Right renal cortex interstitium (tissue), 3 donors: Measurements from ENCODE around the gene SLC27A6. TPM values are rescaled to one million over a fixed set of nuclear protein-coding genes. Genes with fewer than 3 reads are reported as not detected.
"Not testable (repeated sequence)": the region's sequence is repeated elsewhere in the genome, so short reads cannot be mapped to it uniquely, and the experiment has no call there.

Experiments
- DNase-seq, 3 donors: peaks; one replicate each; pipeline ENCODE4 v3.0.0-alpha.2; 2013; ENCODE audit warnings: low read depth in 3 of 3, low spot score in 2 of 3
- polyA plus RNA-seq, 3 donors: library from polyadenylated mRNA; unstranded; fragments of 120-200 nt; gene quantifications; one replicate each; pipeline ENCODE4 v1.2.1, GENCODE V29; 2013; ENCODE audit not compliant: insufficient read length in 3 of 3

SLC27A6 gene, protein sequence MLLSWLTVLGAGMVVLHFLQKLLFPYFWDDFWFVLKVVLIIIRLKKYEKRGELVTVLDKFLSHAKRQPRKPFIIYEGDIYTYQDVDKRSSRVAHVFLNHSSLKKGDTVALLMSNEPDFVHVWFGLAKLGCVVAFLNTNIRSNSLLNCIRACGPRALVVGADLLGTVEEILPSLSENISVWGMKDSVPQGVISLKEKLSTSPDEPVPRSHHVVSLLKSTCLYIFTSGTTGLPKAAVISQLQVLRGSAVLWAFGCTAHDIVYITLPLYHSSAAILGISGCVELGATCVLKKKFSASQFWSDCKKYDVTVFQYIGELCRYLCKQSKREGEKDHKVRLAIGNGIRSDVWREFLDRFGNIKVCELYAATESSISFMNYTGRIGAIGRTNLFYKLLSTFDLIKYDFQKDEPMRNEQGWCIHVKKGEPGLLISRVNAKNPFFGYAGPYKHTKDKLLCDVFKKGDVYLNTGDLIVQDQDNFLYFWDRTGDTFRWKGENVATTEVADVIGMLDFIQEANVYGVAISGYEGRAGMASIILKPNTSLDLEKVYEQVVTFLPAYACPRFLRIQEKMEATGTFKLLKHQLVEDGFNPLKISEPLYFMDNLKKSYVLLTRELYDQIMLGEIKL
- 1 to 10 TPM in 2 of 3 donors, under 1 TPM in 1; 1.00 to 2.0 (median 1.5) TPM for polyA plus RNA-seq

DNA sequence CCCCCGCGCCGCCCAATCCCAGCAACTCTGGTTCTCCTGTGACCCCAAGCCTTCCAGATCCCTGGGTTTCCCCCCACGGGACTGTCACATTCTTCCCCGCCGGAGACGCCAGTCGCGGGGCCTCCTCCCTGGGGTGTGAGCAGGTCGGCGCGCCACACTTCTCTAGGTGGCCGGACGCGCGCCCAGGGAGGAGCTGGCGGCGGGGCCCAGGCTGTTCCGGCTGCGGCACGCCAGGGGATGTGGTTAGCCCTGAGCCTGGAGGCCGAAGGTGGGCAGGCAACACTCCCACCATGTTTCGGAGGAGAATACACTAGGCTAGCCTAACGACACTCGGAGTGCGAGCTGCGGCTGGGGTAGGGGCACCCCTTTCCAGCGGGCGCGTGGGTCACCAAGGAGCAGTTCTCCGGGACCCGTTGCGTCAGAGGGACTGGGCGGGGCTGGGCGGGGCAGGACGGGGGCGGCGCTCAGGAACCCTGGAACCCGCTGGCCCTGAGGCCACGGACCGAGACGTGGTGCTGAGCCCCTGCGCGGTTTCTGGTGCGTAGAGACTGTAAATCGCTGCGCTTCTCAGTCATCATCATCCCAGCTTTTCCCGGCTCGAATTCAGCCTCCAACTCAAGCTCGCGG is at the start of gene SLC27A6:
Gene SLC27A6, plus strand, starts transcription at position 478 of the 627 bp plus-strand sequence. CDS start 650 bp downstream, outside the sequence.
- peak in 1 of 3 donors; percentile 15 for DNase-seq

DNA sequence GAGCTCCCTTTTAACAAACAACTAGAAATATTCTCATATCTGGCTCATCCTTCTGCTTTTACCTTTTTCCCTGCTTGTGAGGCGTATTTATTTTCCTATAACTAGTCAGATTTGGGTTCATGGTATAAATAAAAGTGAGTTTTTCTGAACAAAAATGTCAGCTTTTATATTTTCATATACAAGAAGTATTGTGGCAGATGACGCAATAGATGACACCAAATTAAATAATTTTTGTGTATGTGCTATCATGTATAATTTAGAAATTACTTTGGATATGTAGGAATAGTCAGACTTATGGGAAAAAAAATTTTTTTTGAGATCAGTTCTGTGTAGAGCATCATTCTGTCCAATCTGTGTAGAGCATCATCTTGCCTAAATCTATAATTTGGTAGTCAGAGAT is 45.7 kb upstream of the SLC27A6 start:
- DNase-seq, result no peak

DNA sequence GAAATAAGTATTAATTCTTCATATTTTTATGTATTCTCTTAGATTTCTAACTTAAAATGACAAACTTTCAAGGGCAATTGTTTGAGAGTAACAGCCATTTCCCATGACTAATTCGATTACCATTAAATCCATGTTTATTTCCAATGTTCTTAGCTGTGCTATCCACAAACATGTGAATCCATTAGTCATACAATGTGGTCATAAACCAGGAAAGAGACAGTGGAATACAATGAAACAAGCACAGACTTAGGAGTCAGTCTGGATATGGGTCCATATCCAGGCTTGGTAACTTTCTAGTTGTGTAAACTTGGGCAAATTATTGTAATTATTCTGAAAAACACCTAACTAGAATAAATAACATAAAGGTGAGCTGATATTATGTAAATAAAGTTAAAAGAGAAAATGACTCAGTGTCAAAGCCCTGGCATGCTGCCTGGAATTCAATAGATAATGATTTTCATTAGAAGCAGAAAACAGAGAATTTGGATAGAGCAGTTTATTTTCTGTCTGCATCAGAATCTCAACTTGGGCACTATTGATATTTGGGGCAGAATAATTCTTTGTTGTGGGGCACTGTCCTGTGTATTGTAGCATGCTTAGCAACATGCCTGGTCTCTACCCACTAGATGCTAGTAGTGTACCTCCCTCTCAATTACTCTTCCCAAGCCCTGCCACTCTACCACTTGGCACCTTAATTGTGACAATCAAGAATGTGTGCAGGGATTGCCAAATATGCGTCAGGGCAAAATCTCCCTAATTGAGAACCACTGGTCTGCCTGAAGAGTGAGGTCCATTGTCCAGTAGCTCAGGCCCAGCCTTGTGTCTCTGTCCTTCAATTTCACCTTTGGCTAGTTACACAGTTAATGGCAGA is 44.7 kb upstream of the SLC27A6 start:
- DNase-seq, result no peak

DNA sequence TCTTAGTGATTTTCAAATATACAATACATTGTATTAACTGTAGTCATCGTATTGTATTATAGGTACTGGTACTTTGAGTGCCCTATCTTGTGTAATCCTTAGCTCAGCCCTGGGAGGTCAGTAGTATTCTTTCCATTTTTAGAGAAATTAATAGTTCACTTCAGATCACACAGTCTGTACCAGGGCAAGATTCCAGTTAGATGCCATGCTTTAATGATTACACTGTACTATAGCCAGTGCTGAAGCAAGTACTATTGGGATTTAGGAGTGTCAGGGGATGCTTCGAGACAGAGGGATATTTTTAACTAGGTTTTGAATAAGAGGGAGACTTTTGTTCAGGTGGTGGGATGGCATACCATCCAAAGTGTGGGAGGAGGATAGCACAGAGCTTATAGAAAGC is 41.0 kb upstream of the SLC27A6 start:
- DNase-seq, result no peak

DNA sequence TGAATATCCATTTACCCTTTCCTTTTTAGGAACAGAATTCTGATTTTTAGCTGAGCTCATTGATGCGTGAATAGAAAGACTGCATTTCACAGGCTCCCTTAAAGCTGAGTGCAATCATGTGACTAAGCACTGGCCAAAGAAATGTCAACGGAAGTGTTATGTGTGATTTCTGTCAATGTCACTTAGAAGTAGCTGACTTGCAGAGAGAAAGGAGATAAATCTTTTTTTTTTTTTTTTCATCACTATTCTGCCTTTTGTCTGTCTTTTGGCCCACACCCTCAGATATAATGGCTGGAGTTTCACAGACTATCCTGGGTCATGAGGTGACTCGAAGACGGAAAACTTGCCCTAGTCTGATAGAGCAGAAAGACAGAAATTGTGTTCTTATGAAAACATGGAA is 39.3 kb upstream of the SLC27A6 start:
- DNase-seq, result no peak

DNA sequence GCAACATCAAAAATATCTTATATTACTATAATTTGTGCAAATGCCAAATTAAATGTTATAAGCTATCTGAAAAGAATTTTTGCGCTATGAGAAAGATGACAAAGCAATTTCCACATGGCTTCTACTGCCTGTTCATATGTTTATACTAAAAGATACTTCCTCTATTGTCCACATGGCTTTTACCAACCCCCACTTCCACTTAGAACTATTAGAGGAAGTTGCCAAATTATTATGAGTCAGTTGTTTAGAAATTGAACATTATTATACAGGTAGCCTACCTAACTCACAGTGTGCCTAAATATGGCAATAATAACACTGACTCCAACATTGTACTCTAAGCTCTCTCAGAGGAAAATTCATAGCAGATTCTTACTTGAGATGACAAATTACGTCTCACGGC is 37.6 kb upstream of the SLC27A6 start:
- no peak for DNase-seq

DNA sequence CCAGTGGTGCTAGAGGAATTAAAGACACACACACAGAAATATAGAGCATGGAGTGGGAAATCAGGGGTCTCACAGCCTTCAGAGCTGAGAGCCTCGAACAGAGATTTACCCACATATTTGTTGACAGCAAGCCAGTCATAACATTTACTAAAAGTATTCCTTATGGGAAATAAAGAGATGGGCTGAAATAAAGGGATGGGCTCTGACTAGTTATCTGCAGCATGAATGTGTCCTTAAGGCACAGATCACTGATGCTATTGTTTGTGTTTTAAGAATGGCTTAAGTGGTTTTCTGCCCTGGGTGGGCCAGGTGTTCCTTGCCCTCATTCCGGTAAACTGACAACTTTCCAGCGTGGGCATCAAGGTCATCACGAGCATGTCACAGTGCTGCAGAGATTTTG is 33.1 kb upstream of the SLC27A6 start:
- DNase-seq, result not testable (repeated sequence)

DNA sequence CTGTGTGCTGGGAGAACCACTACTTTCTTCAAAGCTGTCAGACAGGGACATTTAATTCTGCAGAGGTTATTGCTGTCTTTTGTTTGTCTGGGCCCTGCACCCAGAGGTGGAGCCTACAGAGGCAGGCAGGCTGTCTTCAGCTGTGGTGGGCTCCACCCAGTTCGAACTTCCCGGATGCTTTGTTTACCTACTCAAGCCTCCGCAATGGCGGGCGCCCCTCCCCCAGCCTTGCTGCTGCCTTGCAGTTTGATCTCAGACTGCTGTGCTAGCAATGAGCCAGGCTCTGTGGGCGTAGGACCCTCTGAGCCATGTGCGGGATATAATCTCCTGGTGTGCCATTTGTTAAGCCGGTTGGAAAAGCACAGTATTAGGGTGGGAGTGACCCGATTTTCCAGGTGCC is 22.2 kb upstream of the SLC27A6 start:
- not testable (repeated sequence) for DNase-seq

DNA sequence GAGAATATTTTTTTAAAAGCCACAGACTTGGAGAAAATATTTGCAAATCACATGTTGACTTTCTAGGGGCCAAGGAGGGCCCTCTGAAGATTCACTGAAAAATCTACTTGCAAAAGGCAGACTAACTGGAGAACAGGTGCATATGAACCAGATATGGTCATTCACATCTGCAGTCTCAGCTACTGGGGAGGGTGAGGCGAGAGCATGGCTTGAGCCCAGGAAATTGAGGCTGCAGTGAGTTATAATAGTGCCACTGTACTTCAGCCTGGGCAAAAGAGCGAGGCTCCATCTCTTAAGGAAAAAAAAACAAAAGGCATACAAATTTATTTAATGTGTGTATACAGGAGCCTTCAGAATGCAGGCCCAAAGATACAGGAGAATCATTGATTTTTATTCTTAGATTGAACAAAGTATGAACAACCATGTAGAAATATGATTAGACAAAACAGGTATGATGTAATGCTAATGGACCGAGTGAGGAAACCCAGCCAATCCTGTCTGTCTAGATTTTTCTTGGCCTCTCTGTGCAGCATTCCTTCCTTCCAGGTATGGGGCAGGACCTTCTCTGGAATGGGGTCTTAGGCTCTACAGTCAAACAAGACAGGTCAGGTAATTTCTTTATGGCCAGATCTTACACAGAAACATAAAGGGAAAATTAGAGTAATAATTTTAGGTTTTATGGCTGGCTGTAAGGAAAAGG is 15.3 kb upstream of the SLC27A6 start:
- DNase-seq, result no peak

DNA sequence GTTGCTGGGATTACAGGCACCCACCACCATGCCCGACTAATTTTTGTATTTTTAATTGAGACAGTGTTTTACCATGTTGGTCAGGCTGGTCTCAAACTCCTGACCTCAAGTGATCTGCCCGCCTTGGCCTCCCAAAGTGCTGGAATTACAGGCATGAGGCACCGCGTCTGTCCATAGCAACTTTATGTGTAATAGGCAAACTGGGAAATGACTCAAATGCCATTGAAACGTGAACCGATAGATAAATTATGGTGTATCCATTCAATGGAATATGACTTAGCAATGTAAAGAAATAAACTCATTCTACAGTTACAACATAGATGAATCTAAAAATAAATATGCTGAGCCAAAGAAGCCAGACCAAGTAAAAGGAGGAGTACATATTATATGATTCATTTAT is 14.0 kb upstream of the SLC27A6 start:
- not testable (repeated sequence) for DNase-seq

DNA sequence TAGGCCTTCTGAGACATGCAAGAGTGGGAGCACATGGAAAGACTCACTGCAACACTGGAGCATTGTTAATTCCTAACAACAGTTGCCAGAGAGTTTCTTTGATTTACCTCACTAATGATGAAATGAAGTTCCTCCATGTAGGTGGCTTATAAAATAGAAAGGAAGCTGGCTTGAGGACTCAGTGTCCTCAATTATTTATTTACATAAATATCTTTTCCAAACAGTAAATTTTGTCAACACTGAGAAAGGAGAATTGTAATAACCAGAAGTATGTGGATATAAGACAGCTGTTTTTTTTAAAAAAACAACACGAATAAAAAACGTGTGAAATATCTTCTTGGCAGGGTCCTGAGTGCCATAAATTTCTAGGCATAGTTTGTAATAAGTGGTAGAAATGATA is 9.1 kb upstream of the SLC27A6 start:
- no peak for DNase-seq

DNA sequence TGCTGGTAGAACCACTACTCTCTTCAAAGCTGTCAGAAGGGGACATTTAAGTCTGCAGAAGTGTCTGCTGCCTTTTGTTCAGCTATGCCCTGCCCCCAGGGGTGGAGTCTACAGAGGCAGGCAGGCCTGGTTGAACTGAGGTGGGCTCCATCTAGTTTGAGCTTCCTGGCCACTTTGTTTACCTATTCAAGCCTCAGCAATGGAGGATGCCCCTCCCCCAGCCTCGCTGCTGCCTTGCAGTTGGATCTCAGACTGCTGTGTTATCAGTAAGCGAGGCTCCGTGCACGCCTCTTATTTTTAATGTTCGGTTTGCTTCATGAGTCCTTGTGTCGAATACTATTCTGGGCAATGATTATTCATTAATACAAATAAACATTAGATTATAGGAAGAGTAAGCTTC is 3.1 kb upstream of the SLC27A6 start:
- no peak for DNase-seq

DNA sequence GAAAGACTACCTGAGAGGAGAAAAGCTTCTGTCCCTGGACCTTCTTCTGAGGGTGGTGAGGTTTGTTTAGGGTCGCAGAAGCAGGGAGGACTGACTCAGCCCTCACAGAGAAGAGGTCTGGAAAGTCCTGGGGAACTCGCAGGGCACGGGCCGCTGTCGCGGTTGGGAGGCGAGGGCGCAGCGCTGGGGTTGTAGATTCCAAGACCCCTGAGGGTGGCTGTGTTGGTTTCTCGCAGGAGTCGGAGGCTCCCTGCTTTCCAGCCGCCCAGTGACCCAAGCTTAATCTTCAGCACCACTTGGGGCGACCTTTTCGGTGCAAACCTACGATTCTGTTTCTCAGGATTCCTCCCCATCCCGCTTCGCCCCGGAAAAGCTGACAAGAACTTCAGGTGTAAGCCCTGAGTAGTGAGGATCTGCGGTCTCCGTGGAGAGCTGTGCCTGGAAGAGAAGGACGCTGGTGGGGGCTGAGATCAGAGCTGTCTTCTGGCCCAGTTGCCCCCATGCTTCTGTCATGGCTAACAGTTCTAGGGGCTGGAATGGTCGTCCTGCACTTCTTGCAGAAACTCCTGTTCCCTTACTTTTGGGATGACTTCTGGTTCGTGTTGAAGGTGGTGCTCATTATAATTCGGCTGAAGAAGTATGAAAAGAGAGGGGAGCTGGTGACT is 482 bp downstream of the SLC27A6 start:
- DNase-seq, result no peak

DNA sequence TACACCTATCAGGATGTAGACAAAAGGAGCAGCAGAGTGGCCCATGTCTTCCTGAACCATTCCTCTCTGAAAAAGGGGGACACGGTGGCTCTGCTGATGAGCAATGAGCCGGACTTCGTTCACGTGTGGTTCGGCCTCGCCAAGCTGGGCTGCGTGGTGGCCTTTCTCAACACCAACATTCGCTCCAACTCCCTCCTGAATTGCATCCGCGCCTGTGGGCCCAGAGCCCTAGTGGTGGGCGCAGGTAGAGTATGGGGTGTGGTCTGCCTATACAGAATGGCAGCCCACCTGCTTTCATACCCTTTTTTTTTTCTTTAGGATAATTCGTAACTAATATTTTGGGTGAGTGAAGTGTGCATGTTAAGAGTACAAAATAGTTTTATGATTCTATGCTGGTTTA is 1.1 kb downstream of the SLC27A6 start:
- no peak for DNase-seq

DNA sequence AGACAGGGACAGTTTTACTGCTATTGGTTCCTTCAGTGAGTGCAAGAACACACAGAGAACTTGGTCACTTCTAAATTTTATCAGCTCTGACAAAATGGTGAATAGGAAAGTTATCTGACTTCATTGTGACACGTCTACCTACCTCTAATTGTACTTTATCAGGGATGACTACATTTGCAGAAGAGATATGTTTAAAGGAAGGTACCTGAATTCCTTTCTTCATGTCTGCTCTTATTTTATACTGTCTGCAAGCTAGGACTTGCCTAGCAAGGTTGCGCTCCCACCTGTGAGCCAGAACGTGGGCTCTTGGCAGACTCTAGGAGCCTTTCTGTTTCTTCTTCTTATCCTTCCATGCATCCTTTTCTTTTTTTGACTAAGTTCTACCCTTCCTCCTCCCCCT is 1.6 kb downstream of the SLC27A6 start:
- DNase-seq, result no peak

DNA sequence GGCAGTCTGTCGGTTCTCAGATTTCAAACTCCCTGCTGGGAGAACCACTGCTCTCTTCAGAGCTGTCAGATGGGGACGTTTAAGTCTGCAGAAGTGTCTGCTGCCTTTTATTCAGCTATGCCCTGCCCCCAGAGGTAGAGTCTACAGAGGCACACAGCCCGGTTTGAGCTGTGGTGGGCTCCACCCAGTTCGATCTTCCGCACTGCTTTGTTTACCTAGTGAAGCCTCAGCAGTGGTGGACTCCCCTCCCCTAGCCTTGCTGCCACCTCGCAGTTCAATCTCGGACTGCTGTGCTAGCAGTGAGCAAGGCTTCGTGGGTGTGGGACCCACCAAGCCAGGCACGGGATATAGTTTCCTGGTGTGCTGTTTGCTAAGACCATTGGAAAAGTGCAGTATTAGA is 8.0 kb downstream of the SLC27A6 start:
- no peak for DNase-seq

DNA sequence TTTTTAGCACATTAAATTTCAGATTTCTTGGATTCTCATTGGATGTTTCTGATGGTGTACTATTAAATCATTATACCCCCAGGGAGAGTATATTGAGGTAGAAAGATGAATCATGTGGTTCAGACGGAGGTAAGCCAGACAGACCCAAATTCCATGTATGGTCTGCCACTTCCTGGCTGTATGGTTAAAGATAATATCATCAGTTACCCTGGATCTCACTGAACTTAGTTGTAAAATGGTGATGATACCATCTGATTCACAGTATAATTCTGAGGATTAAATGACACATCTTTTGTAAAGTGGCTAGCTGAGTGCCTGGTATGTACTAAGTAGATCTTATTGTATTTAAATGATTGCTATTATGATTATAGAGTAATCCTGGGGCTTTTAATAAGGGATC is 9.3 kb downstream of the SLC27A6 start:
- DNase-seq, result no peak

DNA sequence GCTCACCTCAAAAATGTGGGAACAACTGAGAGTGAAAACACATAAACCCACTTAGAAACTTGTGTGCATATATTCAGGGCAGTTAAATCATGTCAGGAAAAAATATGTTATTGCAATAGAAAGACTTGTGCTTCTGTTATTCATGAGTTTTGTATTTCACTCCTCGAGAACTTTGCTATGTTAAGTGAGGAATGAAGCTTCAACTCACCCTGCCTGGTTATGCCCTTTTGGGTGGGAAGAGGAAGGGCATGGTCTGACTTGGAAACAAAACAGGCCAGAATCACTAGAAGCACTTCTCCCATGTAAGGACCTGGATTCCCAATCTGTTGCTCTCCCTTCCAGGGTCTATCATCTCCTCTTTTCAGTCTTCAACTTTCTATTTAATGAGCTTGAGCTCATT is 14.5 kb downstream of the SLC27A6 start:
- no peak for DNase-seq

DNA sequence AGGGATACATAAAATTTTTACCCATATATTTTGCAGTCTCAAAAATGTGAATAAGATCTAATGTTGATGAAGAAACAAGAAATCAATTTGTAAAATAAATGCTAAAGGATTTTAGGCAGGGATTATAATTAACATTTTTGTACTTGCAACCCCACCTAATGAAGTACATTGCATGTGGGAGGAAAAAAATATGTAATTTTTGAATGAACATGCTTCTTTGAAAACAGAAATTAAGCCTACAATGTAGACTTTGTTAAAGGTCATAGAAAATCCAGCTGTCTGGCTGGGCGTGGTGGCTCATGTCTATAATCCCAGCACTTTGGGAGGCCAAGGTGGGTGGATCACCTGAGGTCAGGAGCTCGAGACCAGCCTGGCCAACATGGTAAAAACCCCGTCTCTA is 15.6 kb downstream of the SLC27A6 start:
- DNase-seq, result no peak

DNA sequence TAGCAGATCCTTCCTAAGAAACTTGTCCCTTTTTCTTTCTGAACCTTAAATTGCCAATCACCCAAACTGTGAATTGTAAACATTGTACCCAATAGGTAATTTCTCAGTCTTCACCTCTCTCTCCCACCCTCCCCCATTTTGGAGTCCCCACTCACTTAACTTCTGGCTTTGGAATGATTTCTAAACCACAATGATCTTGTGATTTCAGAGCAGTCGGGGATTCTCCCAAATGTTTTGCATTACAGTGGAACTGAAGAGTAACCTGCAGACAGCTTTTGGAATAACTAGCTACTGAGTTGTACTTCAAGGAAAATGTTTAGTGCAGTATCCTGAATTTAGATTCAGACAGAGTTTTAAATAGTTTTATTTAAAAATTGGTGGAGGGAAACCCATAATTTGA is 19.2 kb downstream of the SLC27A6 start:
- no peak for DNase-seq
